HG02885 (cell line): Measurements from ENCODE around the gene BCAS3.
A peak's percentile ranks its signal among the peaks of the same experiment; 100 is the strongest.
"Not testable (repeated sequence)": the region's sequence is repeated elsewhere in the genome, so short reads cannot be mapped to it uniquely, and the experiment has no call there.

Experiments
- ATAC-seq: cut with Tn5 transposase; IDR thresholded peaks from one replicate; pipeline ENCODE4 v1.9.1; 2021; ENCODE audit warnings: mild to moderate bottlenecking; ENCODE audit not compliant: unreplicated experiment, poor library complexity

Gene BCAS3

GRCh38 chr17:60677308-60678117 lies at the start of gene BCAS3:
Gene BCAS3, plus strand, starts transcription at chr17:60677851.
- ATAC-seq = peak; percentile 97

- no peak for ATAC-seq
Measured at GRCh38 chr17:60628252-60628889, 49.3 kb upstream of the BCAS3 start.

- ATAC-seq = no peak
Measured at GRCh38 chr17:60629120-60629519, 48.5 kb upstream of the BCAS3 start.

- no peak for ATAC-seq
Measured at GRCh38 chr17:60630352-60630751, 47.3 kb upstream of the BCAS3 start.

GRCh38 chr17:60631119-60631518 lies 46.5 kb upstream of the BCAS3 start:
- no peak for ATAC-seq

- ATAC-seq = no peak
Measured at GRCh38 chr17:60637683-60638082, 40.0 kb upstream of the BCAS3 start.

GRCh38 chr17:60639019-60639330 lies 38.7 kb upstream of the BCAS3 start:
- no peak for ATAC-seq

- no peak for ATAC-seq
Measured at GRCh38 chr17:60640503-60640902, 37.1 kb upstream of the BCAS3 start.

- no peak for ATAC-seq
Measured at GRCh38 chr17:60641126-60641525, 36.5 kb upstream of the BCAS3 start.

GRCh38 chr17:60641810-60642220 lies 35.8 kb upstream of the BCAS3 start:
- no peak for ATAC-seq

GRCh38 chr17:60645918-60646523 lies 31.6 kb upstream of the BCAS3 start:
- ATAC-seq = no peak

GRCh38 chr17:60646701-60647100 lies 30.9 kb upstream of the BCAS3 start:
- no peak for ATAC-seq

- no peak for ATAC-seq
Measured at GRCh38 chr17:60647705-60648104, 29.9 kb upstream of the BCAS3 start.

GRCh38 chr17:60652454-60653247 lies 25.0 kb upstream of the BCAS3 start:
- peak; percentile 87 for ATAC-seq

- no peak for ATAC-seq
Measured at GRCh38 chr17:60653569-60653968, 24.1 kb upstream of the BCAS3 start.

GRCh38 chr17:60656499-60656898 lies 21.2 kb upstream of the BCAS3 start:
- ATAC-seq = no peak

- no peak for ATAC-seq
Measured at GRCh38 chr17:60659156-60659555, 18.5 kb upstream of the BCAS3 start.

- ATAC-seq = no peak
Measured at GRCh38 chr17:60661489-60661888, 16.2 kb upstream of the BCAS3 start.

- no peak for ATAC-seq
Measured at GRCh38 chr17:60664022-60664421, 13.6 kb upstream of the BCAS3 start.

GRCh38 chr17:60665602-60666001 lies 12.0 kb upstream of the BCAS3 start:
- no peak for ATAC-seq

GRCh38 chr17:60668741-60669140 lies 8.9 kb upstream of the BCAS3 start:
- ATAC-seq = not testable (repeated sequence)
